Mononuclear cell (primary cell): ENCODE data around the gene AURKAIP1. TPM values are rescaled to one million over a fixed set of nuclear protein-coding genes. Genes with fewer than 3 reads are reported as not detected.
"Not testable (repeated sequence)": the region's sequence is repeated elsewhere in the genome, so short reads cannot be mapped to it uniquely, and the experiment has no call there.

ENCODE experiments used
- H3K27me3 ChIP-seq: 2 replicates; pipeline ENCODE4 v1.6.0; 2011; ENCODE audit warnings: low read length, control low read depth; ENCODE audit not compliant: insufficient read depth
- H3K4me1 ChIP-seq: 2 replicates; pipeline ENCODE4 v1.5.1; 2011; ENCODE audit warnings: mild to moderate bottlenecking, low read length, control low read depth; ENCODE audit not compliant: insufficient read depth
- H3K4me3 ChIP-seq: 2 replicates; pipeline ENCODE4 v1.5.1; 2011; ENCODE audit warnings: mild to moderate bottlenecking, low read length, moderate library complexity
- H3K9me3 ChIP-seq: 2 replicates; pipeline ENCODE4 v1.5.1; 2011; ENCODE audit warnings: low read depth, mild to moderate bottlenecking, control low read depth, low read length
- total RNA-seq: library from RNA; depleted of rRNA; stranded (reverse); fragments of >200 nt; gene quantifications from one replicate; pipeline ENCODE4 v1.2.3, GENCODE V29; 2012

AURKAIP1 gene
- total RNA-seq, 1 donor: 27.8 TPM

- Histone ChIP-seq H3K9me3 (no peaks in the 10 kb centered on the region), H3K4me1 (peaks cover 6% of the 10 kb centered on the region), H3K4me3 (no peak overlapping the region)
Observed at GRCh38 chr1:1380860-1381259, 5.9 kb upstream of the AURKAIP1 start.

DNA sequence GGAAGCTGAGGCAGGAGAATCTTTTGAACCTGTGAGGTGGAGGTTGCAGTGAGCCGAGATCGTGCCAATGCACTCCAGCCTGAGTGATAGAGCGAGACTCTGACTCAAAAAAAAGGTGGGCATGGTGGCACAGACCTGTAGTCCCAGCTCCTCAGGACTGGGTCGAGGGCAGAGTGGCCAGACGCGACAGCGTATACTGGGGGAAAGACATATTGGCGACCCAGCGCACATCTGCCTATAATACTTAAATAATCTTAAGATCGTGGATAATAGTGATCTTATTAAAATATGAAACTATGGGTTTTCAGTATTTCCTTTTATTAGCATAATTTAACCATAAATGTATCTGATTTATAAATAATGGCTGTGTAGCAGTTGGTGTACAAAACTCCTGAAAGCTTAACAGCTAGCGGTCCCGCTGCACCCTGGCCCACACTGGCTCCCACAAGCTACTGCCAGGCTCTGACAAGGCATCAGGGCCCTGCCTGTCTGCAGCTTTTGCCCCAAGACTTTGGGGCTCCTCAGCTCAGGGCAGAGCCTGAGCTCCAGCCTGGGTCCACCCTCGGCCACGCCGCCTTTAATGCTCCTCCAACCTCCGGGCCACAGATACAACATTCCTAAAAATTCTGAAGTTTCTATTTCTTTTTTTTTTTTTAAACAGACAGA is 2.7 kb upstream of the AURKAIP1 start:
- peaks cover 25% of the 10 kb centered on the region for H3K4me1 ChIP-seq
- H3K27me3 ChIP-seq: no peaks in the 10 kb centered on the region
- no peak overlapping the region for H3K4me3 ChIP-seq
- no peaks in the 10 kb centered on the region for H3K9me3 ChIP-seq

More at GRCh38 chr1:1380860-1381259, 5.9 kb upstream of the AURKAIP1 start:
- no peaks in the 10 kb centered on the region for H3K27me3 ChIP-seq

DNA sequence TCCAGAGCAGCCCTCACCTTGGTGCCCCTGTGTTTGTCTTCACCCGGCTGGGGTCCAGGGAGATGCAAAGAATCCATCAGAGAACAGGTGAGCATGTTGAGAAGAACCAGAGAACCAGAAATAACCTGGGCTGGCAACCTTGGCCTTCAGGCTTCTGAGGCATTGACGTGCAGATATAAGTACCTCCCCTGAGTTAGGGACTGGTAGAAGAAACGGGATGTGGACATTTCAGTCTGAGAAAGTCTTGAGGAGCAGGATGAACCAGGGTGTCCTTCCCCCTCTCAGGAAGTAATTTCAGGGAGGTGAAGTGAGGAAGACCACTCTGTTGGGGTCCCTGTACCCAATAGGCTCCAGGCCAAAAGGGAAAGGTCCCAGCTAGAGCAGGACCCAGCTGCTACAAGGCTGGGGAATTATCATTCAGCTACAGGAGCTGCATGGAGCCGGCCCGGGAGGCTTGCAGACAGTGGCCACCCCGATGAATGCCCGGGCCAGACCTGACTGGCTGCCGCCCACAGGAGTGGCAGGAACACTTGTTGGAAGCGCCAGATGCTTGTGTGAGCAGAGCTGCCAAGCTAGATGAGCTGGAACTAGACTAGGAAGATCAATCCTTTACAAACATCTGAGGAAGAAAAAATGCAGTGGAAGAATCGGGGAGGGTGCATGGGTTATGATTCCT is 1.7 kb upstream of the AURKAIP1 start:
- Histone ChIP-seq H3K9me3 (no peaks in the 10 kb centered on the region), H3K27me3 (no peaks in the 10 kb centered on the region), H3K4me1 (peaks cover 33% of the 10 kb centered on the region), H3K4me3 (no peak overlapping the region)

DNA sequence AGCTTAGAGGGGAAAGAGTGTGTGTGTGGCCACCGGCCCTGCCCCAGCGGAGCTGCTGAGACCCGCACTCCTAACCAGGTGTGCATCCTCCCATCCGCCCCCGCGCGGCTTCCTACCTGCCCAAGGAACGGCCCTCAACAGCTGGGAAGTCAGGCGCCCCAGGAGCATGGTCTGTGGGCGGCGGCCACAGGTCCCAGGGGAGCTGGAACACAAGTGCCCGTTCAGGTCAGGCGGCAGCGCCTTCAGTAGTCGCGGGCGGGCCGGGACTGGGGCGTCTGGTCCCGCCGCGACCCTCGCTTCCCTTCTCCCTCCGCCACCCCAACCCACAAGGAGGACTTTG is 448 bp downstream of the AURKAIP1 start:
- Histone ChIP-seq H3K4me1 (peaks cover 46% of the 10 kb centered on the region), H3K9me3 (no peaks in the 10 kb centered on the region), H3K27me3 (no peaks in the 10 kb centered on the region), H3K4me3 (peak overlapping the region; percentile 88)

DNA sequence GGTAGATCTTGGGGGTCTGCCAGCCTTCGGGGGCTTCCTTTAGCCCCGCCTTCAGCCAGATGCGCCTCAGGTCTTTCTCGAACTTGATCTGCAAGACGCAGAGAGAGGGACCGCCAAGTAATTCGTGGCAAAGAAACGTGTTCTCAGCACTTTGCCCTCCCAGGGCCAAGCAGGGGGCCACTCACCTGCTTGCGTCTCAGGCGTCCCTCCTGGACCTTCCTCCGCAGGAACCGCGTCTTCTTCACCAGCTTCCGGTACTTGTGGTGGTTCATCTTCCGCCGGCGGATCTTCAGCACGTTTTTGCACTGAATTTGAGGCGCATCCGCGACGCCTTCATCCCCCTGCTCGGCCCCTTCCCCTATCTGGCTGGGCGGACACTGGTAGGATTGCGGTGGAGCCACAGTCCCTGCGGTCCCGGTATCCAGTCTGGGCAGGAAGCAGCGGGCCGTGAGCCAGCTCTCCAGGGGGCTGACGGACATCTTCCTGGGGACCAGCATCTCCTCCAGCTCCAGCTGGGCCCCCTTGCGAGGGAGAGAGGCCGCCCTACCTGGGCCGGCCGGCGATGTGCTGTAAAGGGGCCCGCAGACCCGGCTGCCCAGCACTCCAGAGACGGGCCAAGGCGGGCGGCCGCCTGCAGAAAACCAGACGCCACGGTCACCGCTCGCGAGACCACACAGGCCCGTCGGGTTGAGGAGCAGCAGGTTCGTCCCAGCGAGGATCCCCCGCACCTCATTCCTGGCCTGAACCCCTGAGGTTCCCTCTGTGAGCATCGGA is 1.0 kb downstream of the AURKAIP1 start:
- Histone ChIP-seq H3K4me1 (peaks cover 46% of the 10 kb centered on the region), H3K9me3 (no peaks in the 10 kb centered on the region), H3K27me3 (no peaks in the 10 kb centered on the region), H3K4me3 (peak overlapping the region; percentile 88)

DNA sequence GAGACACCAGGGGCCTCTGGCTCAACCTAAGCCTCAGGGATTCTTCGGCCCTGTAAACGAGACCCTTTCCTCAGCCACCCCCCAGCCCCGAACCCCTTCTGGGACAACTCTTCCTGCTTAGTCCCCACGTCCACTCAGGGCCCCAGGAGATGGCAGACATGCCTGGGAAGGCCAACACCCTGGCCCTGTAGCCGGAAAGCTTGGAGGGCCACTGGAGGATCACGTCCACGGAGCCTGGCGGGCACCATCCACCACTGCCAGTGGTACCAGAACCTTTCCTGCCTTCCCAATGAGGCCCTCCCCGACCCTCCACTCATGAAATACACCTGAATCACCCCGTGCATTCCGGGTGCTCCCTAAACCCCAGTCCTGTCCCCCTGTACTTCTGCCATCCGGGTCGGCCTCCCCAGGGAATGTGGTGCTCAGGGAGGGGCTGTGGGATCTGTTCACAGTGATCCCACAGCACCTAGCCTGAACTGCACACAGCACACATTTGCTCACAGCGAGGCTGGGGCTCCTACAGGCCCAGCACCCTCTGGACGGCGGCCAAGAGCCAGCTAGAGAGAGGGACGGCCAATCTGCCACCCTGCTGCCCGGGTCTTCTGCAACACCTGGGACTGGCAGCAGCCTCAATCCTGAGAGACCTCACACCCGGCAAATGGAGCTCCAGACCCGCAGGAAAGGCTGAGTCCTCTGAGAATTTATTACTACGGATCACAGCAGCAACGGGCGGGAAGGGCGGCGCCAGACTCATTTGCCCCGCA is 1.8 kb downstream of the AURKAIP1 start:
- Histone ChIP-seq H3K27me3 (no peaks in the 10 kb centered on the region), H3K4me3 (no peak overlapping the region), H3K4me1 (peaks cover 46% of the 10 kb centered on the region), H3K9me3 (no peaks in the 10 kb centered on the region)

- peaks cover 46% of the 10 kb centered on the region for H3K4me1 ChIP-seq
- H3K27me3 ChIP-seq: no peaks in the 10 kb centered on the region
Observed at GRCh38 chr1:1371746-1372711, 3.0 kb downstream of the AURKAIP1 start.

DNA sequence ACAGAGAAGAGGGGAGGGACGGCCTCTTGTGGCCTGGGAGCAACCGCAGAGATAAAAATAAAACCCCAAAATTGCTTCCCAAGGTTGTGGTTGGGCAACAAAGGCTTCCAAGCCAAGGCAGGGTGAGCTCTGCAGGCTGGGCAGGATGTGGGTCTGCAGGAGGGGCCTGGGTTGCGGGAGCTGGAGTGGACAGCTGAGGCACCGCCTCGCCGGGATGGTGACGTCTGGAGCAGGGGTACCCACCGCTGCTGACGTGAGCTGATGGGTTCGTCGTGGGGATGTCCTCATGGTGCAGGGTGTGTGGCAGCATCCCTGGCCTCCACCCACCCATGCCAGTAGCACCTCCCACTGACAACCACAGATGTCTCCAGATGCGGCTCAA is 3.7 kb downstream of the AURKAIP1 start:
- H3K27me3 ChIP-seq: no peaks in the 10 kb centered on the region
- no peaks in the 10 kb centered on the region for H3K9me3 ChIP-seq
- no peak overlapping the region for H3K4me3 ChIP-seq
- peaks cover 45% of the 10 kb centered on the region for H3K4me1 ChIP-seq

More at GRCh38 chr1:1371746-1372711, 3.0 kb downstream of the AURKAIP1 start:
- H3K9me3 ChIP-seq: no peaks in the 10 kb centered on the region
- no peak overlapping the region for H3K4me3 ChIP-seq

- Histone ChIP-seq H3K4me3 (no peak overlapping the region), H3K27me3 (no peaks in the 10 kb centered on the region), H3K9me3 (no peaks in the 10 kb centered on the region), H3K4me1 (peaks cover 40% of the 10 kb centered on the region)
Observed at GRCh38 chr1:1370771-1371300, 4.2 kb downstream of the AURKAIP1 start.

GRCh38 chr1:1370094-1370493 is 4.9 kb downstream of the AURKAIP1 start:
- peaks cover 38% of the 10 kb centered on the region for H3K4me1 ChIP-seq
- not testable (repeated sequence) for H3K4me3 ChIP-seq, H3K27me3 ChIP-seq, H3K9me3 ChIP-seq

GRCh38 chr1:1367315-1367714 is 7.7 kb downstream of the AURKAIP1 start:
- Histone ChIP-seq H3K4me1 (peaks cover 19% of the 10 kb centered on the region), H3K4me3 (no peak overlapping the region), H3K9me3 (no peaks in the 10 kb centered on the region), H3K27me3 (no peaks in the 10 kb centered on the region)

- no peak overlapping the region for H3K4me3 ChIP-seq
- H3K4me1 ChIP-seq: peaks cover 12% of the 10 kb centered on the region
- no peaks in the 10 kb centered on the region for H3K9me3 ChIP-seq
- no peaks in the 10 kb centered on the region for H3K27me3 ChIP-seq
Observed at GRCh38 chr1:1366699-1367066, 8.3 kb downstream of the AURKAIP1 start.

DNA sequence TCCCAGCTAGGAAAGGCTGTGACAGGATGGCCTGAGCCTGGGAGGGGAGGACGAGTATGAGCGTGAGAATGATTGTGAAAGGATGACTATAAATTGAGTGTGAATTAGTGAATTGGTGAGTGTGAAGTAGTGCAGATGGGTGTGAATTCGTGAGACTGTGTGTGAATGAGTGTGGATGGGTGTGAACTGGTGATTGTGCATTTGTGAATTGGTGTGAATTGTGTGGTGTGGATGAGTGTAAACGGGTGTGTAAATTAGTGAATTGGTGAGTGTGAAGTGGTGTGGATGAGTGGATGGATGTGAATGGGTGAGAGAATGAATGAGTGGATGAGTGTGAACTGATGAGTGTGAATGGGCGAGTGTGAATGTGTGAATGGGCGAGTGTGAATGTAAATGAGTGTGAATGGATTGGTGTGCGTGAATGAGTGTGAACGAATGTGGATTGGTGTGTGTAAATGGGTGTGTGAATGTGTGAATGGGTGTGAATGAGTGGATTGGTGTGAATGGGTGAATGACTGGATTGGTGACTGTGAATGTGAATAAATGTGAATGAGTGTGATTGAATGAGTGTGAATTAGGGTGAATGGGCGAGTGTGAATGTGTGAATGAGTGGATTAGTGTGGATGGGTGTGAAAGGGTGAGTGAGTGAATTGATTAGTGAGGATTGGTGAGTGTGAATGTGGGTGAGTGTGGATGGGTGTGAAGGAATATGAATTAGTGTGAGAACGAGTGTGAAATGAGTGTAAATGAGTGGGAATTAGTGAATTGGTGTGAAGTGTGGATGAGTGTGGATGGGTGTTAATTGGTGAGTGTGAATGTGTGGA is 8.9 kb downstream of the AURKAIP1 start:
- Histone ChIP-seq H3K4me1 (peaks cover 7% of the 10 kb centered on the region), H3K4me3 (no peak overlapping the region), H3K27me3 (no peaks in the 10 kb centered on the region), H3K9me3 (no peaks in the 10 kb centered on the region)
